ENCODE measurements around the gene ALK.

The ALK gene

GRCh38 chr2:29691391-29691950 is 229.9 kb downstream of the ALK start:
- TF ChIP-seq FOXP2 (optimal IDR thresholded peaks at IDR 0.05; ENCODE audit: borderline replicate concordance, extremely low read depth, extremely low read length, insufficient read depth) (no peak), TAF1 (IDR thresholded peaks at IDR 0.05; ENCODE audit: borderline replicate concordance, insufficient read depth, low read length) (no peak), POLR2AphosphoS5 (IDR thresholded peaks at IDR 0.05; ENCODE audit: low read depth, low read length) (no peak), REST (IDR thresholded peaks at IDR 0.05; ENCODE audit: insufficient read depth in 1 of 2, low read depth in 2 of 2, low read length in 2 of 2) (no peak), SIN3A (IDR thresholded peaks at IDR 0.05; ENCODE audit: borderline replicate concordance, insufficient read depth, low read length) (no peak)

GRCh38 chr2:29689666-29690065 is 231.7 kb downstream of the ALK start:
- TF ChIP-seq SIN3A (IDR thresholded peaks at IDR 0.05; ENCODE audit: borderline replicate concordance, insufficient read depth, low read length) (no peak), REST (IDR thresholded peaks at IDR 0.05; ENCODE audit: insufficient read depth in 1 of 2, low read depth in 2 of 2, low read length in 2 of 2) (no peak), FOXP2 (optimal IDR thresholded peaks at IDR 0.05; ENCODE audit: borderline replicate concordance, extremely low read depth, extremely low read length, insufficient read depth) (no peak), TAF1 (IDR thresholded peaks at IDR 0.05; ENCODE audit: borderline replicate concordance, insufficient read depth, low read length) (no peak), POLR2AphosphoS5 (IDR thresholded peaks at IDR 0.05; ENCODE audit: low read depth, low read length) (no peak)

GRCh38 chr2:29688429-29688828 is 233.0 kb downstream of the ALK start:
- TF ChIP-seq REST (IDR thresholded peaks at IDR 0.05; ENCODE audit: insufficient read depth in 1 of 2, low read depth in 2 of 2, low read length in 2 of 2) (no peak), SIN3A (IDR thresholded peaks at IDR 0.05; ENCODE audit: borderline replicate concordance, insufficient read depth, low read length) (no peak), POLR2AphosphoS5 (IDR thresholded peaks at IDR 0.05; ENCODE audit: low read depth, low read length) (no peak), FOXP2 (optimal IDR thresholded peaks at IDR 0.05; ENCODE audit: borderline replicate concordance, extremely low read depth, extremely low read length, insufficient read depth) (no peak), TAF1 (IDR thresholded peaks at IDR 0.05; ENCODE audit: borderline replicate concordance, insufficient read depth, low read length) (no peak)

GRCh38 chr2:29687121-29687520 is 234.3 kb downstream of the ALK start:
- TF ChIP-seq POLR2AphosphoS5 (IDR thresholded peaks at IDR 0.05; ENCODE audit: low read depth, low read length) (no peak), FOXP2 (optimal IDR thresholded peaks at IDR 0.05; ENCODE audit: borderline replicate concordance, extremely low read depth, extremely low read length, insufficient read depth) (no peak), TAF1 (IDR thresholded peaks at IDR 0.05; ENCODE audit: borderline replicate concordance, insufficient read depth, low read length) (no peak), SIN3A (IDR thresholded peaks at IDR 0.05; ENCODE audit: borderline replicate concordance, insufficient read depth, low read length) (no peak), REST (IDR thresholded peaks at IDR 0.05; ENCODE audit: insufficient read depth in 1 of 2, low read depth in 2 of 2, low read length in 2 of 2) (no peak)
